CD4-positive, alpha-beta T cell treated with Interleukin-2 at 100 ng/mL for 4 hours (primary cell): Measurements from ENCODE around the gene RNF8.
"Not testable (repeated sequence)": the region's sequence is repeated elsewhere in the genome, so short reads cannot be mapped to it uniquely, and the experiment has no call there.

Experiments used
- DNase-seq: peaks from one replicate; pipeline ENCODE4 v3.0.0-alpha.2; 2020; ENCODE audit warnings: low spot score

RNF8 gene

DNA sequence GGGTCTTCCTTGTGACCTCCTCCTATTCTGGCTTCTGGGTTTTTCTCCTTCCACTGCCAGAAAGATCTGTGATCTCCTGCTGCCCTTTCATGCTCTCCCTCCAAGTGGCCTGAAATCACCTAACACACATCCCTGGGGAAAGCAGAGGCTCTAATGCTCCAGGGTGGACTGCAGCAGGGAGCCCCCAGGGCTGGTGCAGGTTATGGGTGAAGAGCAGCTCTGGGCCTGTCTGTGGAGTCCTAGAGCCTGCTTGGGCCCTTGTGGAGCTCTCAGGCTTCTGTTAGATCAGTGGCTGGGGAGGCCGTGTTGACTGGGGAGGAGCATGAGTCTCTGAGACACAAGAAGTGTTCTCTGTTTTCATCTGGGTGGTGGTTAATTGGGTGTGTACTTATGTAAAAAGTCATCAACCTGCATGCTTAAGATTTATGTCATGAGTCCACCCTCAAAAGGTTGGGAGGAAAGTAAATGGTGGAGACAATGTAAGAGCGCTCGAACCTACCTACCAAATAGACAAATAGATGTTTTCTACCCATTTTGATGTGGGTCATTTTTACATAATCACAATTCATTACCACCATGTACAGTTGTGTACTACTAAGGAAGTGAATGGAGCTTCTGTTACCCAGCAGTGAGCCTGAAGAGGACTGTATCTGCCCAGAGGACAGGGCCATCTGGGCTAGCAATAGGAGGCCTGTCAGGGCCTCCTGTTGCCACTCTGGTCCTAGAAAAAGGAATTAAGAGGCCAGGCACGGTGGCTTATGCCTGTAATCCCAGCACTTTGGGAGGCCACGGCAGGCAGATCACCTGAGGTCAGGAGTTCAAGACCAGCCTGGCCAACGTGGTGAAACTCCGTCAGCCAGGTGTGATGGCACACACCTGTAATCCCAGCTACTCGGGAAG is 32.0 kb upstream of the RNF8 start:
- DNase-seq = no peak

DNA sequence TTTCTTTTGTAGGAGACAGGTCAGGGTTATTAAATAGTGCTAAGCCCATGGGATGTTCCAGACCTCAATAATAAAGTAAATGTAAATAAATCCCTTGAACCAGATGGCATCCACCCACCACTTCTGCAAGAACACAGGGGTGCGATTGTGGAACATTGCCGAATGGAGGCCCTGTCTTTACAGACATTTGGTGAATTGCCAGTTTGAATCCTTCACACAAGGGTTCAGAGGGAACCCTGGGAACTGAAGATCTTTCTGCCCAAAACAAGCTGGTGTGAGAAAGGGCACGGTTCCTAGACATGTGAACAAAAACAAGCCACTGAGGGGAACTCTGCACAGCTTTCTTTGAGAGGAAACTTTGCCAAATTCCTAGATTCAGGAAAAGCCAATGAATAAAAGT is 30.2 kb upstream of the RNF8 start:
- DNase-seq = no peak

DNA sequence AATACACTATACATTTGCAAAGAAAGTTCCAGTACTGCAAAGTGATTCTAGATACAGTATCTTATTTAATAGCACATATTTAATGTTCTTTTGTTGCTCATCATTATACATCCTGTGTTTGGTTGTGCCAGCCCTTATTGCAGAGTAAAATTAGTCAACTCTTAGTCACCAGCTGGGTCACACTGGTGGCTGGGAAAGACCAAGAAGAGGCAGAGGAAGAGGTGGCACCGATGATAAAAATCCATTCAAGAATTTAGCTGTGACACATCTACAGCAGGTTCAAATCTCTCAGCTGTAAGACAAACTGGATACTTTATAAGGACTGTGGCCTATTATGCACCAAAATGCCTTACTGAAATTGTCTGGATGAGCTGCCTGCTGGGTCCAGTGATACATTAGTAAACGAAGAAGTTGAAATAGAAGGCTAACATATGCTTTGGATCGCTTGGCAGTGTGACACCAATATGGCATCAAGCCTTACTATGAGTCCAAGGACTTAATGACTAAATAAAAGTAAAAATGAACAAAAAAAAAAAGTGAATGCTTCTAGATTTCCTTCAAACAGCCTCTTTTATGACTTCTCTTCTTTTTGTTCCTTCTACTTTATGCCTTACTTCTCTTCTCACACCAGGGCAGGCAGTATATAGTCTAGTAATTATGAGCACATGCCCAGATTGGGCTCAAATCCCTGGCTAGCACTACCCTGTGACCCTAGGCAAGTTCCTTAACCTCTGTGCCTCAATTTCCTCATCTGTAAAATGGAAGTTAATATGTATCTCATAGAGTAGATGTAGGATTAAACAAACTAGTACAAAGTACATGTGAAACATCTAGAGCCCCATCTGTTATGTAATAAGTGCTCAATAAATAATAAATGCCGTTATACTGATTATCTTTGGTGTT is 29.4 kb upstream of the RNF8 start:
- DNase-seq = peak; percentile 41

DNA sequence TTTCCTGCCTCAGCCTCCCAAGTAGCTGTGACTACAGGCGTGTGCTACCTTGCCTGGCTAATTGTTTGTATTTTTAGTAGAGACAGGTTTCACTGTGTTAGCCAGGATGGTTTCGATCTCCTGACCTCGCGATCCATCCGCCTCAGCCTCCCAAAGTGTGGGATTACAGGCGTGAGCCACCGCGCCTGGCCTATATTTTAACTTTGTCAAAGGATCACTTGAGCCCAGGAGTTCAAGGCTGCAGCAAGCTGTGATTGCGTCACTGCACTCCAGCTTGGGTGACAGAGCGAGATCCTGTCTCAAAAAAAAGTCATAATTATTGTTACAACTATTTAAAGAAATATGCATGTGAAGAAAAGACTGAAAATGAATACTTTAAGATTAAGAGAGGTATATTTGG is 23.4 kb upstream of the RNF8 start:
- not testable (repeated sequence) for DNase-seq

DNA sequence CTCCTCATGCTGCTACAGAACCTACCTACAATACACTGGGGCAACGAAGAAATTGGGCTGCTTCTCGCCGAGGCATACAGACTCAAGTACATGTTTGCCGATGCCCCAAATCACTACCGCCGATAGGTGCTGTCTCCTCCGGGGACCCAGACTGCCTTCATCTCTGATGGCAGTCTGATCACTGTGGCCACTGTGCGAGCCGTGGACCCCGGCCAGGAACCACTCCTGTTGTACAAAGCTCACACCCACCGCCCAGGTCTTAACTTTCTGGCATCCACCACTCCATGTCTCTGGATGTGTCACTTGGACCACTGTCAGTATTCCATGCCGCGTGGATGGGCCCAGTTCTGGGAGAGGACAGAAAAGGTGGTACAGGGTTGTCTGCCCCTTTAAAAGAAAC is 22.7 kb upstream of the RNF8 start:
- no peak for DNase-seq

DNA sequence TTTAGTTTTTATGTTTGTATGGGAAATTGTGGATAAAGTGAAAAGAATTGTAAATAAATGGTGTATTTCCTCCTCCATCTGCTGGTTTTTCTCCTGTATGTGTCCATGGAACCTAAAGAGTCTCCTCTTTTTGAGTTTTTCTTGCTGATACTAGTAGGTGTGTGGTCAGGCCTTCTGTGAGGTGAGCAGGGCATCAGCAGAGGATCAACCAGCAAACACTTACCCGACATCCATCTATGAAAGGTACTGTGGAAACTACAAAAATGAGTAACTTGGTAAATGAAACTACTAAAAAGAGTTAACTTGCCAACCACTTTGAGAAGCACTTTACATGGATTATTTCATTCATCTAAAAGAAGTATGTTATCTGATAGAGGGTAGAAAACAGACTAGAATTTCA is 20.9 kb upstream of the RNF8 start:
- no peak for DNase-seq

DNA sequence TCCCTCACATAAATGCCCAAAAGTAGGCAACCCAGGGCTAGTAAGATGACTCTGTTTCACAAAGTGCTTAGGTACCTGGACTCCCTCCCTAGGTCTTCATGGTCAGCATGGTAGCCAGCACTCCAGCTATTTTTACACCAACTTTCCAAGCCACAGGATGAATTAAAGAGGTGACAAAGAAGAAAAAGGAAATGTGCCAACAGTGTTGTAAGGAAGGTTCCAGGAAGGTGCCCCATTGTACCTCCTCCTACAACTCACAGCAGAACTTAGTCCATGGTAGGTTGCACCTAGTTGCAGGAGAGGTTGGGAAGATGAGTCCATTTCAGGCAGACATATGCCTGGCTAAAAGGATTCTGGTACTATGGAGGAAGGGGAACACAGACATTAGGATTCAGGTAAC is 19.7 kb upstream of the RNF8 start:
- DNase-seq = no peak

DNA sequence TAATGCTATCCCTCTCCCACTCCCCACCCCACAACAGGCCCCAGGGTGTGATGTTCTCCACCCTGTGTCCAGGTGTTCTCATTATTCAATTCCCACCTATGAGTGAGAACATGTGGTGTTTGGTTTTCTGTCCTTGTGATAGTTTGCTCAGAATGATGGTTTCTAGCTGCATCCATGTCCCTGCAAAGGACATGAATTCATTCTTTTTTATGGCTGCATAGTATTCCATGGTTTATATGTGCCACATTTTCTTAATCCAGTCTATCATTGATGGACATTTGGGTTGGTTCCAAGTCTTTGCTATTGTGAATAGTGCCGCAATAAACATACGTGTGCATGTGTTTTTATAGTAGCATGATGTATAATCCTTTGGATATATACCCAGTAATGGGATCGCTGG is 15.5 kb upstream of the RNF8 start:
- DNase-seq = not testable (repeated sequence)

DNA sequence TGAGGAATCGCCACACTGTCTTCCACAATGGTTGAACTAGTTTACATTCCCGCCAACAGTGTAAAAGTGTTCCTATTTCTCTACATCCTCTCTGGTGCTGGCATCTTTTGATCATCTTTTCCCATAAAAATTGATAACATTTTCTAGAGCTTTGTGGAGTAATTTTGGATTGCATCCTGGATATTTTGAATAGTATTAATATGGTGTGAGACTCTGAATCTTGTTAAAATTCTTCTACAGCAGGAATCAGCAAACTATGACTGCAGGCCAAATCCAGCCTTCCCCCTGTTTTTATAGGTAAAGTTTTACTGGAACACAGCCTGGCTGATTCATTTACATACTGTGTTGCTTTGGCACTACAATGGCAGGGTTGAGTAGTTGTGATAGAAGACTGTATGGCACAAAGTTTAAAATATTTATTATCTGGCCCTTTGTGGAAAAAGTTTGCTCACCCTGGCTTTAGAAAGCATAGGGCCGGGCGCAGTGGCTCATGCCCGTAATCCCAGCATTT is 15.0 kb upstream of the RNF8 start:
- no peak for DNase-seq

DNA sequence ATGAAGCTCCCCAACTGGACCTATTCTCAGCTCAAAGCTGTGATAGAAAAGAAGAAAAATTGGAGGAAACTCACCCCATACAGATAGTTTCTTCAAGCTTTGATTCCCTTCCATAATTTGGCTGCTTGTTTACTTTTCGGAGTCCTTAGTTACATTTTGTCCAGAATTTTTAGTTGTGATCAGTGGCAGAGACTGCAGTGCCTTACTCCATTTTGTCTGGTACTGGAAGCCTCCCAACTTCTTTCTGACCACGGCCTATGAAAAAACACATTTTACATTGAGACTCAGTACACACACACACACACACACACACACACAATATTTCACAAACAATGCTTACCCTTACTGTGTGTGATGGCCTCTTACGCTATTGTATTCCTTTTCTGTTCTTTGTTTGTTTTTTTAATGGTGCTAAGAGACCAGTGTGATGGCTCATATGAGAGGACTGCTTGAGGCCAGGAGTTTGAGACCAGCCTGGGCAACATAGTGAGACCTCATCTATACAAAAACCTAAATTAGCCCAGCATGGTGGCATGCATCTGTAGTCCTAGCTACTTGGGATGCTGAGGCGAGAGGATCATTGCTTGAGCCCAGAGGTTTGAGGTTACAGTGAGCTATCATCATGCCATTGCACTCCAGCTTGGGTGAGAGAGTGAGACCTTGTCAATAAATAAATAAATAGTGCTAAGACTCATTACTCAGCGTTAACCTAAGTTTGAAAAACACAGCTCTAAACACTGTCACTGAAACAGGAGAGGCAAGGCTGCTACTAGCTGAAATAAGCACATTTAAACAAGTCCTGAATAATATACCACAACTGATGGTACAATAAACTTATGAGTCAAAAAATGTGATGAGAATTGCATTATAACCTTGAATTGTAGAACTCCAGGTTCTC is 13.8 kb upstream of the RNF8 start:
- DNase-seq = no peak

DNA sequence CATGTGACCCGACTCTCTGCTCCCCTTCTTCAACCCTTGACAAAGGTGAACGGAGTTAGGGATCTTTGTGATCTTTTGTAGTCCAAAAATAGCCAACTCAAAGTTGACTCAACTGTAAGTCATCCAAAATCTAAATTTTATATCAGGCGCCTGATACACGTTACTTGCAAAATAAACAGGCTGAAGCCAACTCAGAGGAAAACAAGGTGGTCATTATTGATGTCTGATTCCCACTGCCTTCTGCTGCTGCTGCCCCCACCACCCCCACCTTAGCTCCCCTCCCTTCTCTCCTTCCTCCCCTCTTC is 13.2 kb upstream of the RNF8 start:
- DNase-seq = no peak

DNA sequence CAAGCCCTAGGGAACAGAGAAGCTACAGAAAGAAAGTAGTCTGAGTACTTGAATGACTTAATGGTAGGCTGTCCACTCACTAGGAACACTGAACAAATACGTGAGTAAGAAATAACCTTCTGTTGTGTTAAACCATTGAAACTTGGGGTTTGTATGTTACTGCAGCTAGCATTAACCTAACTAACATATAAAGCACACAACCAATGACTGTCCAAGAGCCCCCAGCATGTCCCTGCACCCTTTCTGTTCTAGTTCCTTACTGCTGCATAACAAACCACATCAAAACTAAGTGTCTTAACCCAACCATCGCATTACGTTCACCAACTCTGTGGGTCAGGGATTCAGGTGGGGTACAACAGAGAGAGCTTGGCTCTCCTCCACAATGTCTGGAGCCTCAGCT is 10.5 kb upstream of the RNF8 start:
- no peak for DNase-seq

DNA sequence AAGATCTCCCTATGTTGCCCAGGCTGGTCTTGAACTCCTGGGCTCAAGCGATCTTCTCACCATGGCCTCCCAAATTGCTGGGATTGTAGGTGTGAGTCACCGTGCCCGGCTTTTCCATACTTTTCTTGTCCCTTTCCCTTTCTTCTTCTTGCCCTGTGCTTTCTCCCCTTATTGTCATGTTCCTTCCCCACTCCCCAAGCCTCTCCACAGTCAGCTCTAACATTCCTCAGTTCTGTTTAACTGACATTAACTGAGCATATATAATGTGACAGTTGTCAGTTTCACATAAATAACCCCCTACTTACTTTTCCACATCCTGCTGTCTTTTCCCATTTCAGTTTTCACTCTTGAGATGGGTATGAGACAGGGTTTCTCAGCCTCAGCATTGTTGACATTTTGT is 9.5 kb upstream of the RNF8 start:
- no peak for DNase-seq

DNA sequence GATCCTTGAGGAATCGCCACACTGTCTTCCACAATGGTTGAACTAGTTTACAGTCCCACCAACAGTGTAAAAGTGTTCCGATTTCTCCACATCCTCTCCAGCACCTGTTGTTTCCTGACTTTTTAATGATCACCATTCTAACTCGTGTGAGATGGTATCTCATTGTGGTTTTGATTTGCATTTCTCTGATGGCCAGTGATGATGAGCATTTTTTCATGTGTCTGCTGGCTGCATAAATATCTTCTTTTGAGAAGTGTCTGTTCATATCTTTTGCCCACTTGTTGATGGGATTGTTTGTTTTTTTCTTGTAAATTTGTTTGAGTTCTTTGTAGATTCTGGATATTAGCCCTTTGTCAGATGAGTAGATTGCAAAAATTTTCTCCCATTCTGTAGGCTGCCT is 8.0 kb upstream of the RNF8 start:
- not testable (repeated sequence) for DNase-seq

DNA sequence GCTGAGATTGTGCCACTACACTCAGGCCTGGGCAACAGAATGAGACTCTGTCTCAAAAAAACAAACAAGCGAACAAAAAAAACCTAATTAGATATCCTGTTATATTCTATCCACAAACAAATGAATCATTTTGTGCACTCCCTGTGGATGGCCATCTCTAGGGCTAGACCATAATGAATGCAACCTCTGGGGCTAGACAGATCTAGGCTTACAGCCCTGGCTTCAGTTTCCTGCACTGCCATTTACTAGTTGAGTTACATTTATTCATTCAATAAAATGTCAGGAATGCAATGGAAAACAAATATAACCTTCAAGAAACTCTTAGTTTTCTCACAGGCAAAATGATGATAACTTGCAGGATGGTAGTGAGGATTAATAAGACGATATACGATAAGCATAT is 6.6 kb upstream of the RNF8 start:
- DNase-seq = no peak

DNA sequence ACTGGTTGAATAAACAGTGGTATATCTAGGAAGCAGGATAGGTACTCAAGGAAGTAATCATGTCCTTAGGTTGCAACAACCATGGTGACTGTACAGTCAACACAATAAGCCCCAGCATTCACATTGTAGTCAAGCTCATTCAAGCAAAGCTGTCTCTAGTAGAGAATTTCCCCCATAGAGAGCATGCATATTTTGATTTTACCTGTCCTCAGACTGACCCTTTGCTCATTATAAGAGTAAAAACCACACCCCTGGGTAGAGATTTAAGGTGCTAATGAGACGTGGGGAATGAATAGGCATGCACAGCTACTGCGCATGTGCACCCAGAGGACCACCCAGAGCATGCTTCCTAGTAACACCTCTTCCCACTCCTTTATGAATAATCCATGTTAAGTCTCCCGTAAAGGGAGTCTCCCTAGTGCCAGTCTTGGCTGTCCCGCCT is 6.1 kb upstream of the RNF8 start:
- no peak for DNase-seq

DNA sequence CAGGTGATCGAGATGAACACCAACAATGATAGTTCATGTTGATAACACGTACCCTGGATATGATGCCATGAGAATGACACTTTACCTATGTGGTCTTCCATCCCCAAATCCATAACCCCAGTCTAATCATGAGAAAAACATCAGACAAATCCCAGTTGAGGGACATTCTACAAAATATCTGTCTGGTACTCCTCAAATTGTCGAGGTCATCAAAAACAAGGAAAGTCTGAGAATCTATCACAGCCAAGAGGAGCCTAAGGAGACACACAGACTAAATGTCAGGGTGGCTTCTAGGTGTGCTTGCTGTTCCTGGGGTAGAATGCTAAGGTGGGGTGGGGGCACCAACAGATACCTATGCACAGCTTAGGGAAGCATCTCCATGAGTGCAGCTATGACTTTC is 2.8 kb upstream of the RNF8 start:
- DNase-seq = no peak

DNA sequence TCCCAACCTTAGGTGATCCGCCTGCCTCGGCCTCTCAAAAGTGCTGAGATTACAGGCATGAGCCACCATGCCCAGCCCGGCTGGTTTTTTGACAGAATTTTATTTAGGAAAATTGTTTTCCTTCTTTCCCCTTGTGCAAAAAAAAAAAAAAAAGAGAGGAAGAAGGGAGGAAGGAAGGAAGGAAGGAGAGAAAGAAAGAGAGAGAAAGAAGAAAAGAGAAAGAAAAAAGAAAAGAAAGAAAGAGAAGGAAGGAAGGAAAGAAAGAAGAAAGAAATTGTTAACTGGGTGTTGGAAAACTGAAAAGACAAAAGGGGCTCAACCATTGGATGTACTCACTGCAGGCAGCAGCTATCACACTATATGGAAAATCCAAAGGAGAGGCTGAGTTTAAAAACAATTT is 1.4 kb upstream of the RNF8 start:
- no peak for DNase-seq

DNA sequence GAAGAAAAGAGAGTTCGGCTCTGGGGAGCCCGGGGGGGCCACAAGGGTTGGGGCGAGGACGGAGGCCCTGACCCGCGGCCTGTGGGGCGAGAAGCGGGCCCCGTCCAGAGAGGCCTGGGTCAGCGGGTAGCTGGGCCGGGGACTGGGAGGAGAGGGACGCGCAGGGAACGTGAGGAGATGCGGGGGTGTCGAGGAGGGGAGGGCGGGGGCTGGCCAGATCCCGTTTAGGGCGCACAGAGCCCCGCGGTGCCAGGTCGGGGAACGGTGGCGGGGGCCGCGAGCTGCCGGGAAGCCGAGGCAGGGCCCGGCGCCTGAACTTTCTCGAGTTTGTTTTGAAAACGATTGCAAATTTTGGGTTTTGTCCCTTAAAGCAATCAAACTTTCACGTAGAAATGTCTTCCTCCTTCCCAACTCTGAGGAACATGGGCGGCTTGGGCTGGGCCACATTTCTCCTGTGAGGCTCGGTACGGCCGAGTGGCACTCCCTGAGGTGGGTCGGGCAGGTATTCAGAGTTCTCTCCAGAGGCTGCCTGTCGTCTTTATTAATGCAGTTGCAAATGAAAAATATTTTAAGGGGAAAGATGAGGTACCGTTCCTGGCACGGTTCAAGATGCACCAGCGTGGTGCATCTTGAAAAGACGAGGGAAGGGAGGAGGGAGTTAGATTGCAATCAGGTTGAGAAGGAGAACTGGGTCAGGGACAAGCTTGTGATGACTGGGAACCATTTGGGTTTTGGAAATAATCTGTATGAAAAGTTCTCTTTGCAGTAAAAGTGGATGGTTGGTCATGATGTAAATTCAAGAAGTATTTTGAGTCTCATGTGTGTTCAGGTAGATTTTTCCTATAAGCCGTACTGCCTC is 972 bp downstream of the RNF8 start:
- DNase-seq = no peak

DNA sequence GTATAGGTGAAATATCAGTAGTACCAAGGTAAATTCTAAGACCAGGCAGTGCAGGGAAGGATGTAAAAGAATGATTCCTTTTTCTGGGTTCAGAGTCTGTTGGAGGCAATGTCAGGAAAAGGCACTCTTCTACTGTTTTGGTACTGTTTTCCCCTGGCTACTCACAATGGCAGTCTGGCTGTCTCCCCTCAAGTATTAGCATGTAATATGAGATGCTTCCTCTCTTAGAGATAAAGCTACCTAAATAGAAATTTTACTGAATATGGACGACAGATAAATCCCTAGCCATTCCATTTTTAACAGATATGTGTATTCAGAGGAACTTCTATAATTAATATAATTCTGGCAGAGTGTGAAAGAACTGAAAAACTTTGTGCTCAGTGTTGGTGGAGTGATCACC is 3.5 kb downstream of the RNF8 start:
- DNase-seq = no peak

DNA sequence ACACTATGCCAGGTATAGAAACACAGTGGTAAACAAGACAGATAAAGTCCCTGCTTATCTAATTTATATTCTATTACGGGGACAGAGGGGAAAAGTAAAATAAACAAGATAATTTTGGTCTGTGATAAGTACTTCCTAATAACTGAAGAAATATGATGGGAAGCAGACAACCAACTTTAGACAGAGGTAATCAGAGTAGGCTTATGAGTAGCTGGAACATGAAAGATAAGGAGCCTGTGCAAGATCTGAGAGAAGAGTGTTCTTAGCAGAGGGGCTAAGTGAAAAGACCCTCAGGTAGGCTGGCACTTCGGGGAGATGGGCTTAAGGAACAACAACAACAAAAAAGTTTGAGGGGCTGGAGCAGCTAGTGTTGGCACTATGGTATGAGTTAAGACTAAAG is 4.1 kb downstream of the RNF8 start:
- DNase-seq = no peak
